Measurements from ENCODE around the gene TBC1D22A.

TBC1D22A gene

GRCh38 chr22:47064016-47064415, 301.6 kb downstream of the TBC1D22A start:
- Histone ChIP-seq H3K27me3 (ENCODE audit: insufficient read depth, low read length) (no peaks in the 10 kb centered on the region), H3F3A (ENCODE audit: insufficient read depth, low read length) (no peaks in the 10 kb centered on the region)

GRCh38 chr22:47064416-47064815, 302.0 kb downstream of the TBC1D22A start:
- no peak for TF ChIP-seq EZH2 (IDR thresholded peaks at IDR 0.05; ENCODE audit: borderline replicate concordance, low read length)
- Histone ChIP-seq H2AFZ (ENCODE audit: low read length) (no peak overlapping the region), H3K79me2 (ENCODE audit: insufficient read depth, low read length) (no peaks in the 10 kb centered on the region), H3K9me2 (ENCODE audit: low read depth, low read length) (no peaks in the 10 kb centered on the region), H3K36me3 (ENCODE audit: insufficient read depth, low read length) (peaks cover 4% of the 10 kb centered on the region; the same call in 1 of the 2 replicates), H3F3A (ENCODE audit: insufficient read depth, low read length) (no peaks in the 10 kb centered on the region), H3K4me3 (ENCODE audit: low read depth, low read length, poor library complexity, severe bottlenecking) (no peak overlapping the region), H3K27ac (ENCODE audit: low read depth, low read length, poor library complexity, severe bottlenecking) (no peak overlapping the region), H3K9me3 (ENCODE audit: low read length) (no peaks in the 10 kb centered on the region), H4K20me1 (ENCODE audit: insufficient read depth, low read length) (no peaks in the 10 kb centered on the region), H3K4me2 (ENCODE audit: low read length) (no peak overlapping the region), H3K4me1 (ENCODE audit: insufficient read depth, low read length, severe bottlenecking) (peaks cover 20% of the 10 kb centered on the region), H3K27me3 (ENCODE audit: insufficient read depth, low read length) (no peaks in the 10 kb centered on the region), H3K9ac (ENCODE audit: low read length) (no peak overlapping the region)

More at GRCh38 chr22:47064016-47064415, 301.6 kb downstream of the TBC1D22A start:
- Histone ChIP-seq H3K36me3 (ENCODE audit: insufficient read depth, low read length) (peaks cover 4% of the 10 kb centered on the region; the same call in 1 of the 2 replicates), H3K9me3 (ENCODE audit: low read length) (no peaks in the 10 kb centered on the region), H3K27ac (ENCODE audit: low read depth, low read length, poor library complexity, severe bottlenecking) (no peak overlapping the region), H3K79me2 (ENCODE audit: insufficient read depth, low read length) (no peaks in the 10 kb centered on the region), H3K4me1 (ENCODE audit: insufficient read depth, low read length, severe bottlenecking) (peaks cover 24% of the 10 kb centered on the region), H2AFZ (ENCODE audit: low read length) (no peak overlapping the region), H3K9me2 (ENCODE audit: low read depth, low read length) (no peaks in the 10 kb centered on the region), H3K4me3 (ENCODE audit: low read depth, low read length, poor library complexity, severe bottlenecking) (no peak overlapping the region), H4K20me1 (ENCODE audit: insufficient read depth, low read length) (no peaks in the 10 kb centered on the region), H3K9ac (ENCODE audit: low read length) (no peak overlapping the region), H3K4me2 (ENCODE audit: low read length) (no peak overlapping the region)
- no peak for TF ChIP-seq CTCF (IDR thresholded peaks at IDR 0.05; ENCODE audit: low read length)
- TF ChIP-seq EZH2 (IDR thresholded peaks at IDR 0.05; ENCODE audit: borderline replicate concordance, low read length), result no peak

GRCh38 chr22:47065756-47066615, 303.5 kb downstream of the TBC1D22A start:
- Histone ChIP-seq H3K36me3 (ENCODE audit: insufficient read depth, low read length) (0 out of 2 replicates have a peak, but pooled peaks cover 4% of the 10 kb centered on the region), H3K79me2 (ENCODE audit: insufficient read depth, low read length) (no peaks in the 10 kb centered on the region), H2AFZ (ENCODE audit: low read length) (no peak overlapping the region), H3K9me2 (ENCODE audit: low read depth, low read length) (no peaks in the 10 kb centered on the region), H3K9me3 (ENCODE audit: low read length) (no peaks in the 10 kb centered on the region), H3K27me3 (ENCODE audit: insufficient read depth, low read length) (no peaks in the 10 kb centered on the region), H3K4me3 (ENCODE audit: low read depth, low read length, poor library complexity, severe bottlenecking) (no peak overlapping the region), H4K20me1 (ENCODE audit: insufficient read depth, low read length) (no peaks in the 10 kb centered on the region), H3F3A (ENCODE audit: insufficient read depth, low read length) (no peaks in the 10 kb centered on the region), H3K4me2 (ENCODE audit: low read length) (no peak overlapping the region), H3K4me1 (ENCODE audit: insufficient read depth, low read length, severe bottlenecking) (peaks cover 14% of the 10 kb centered on the region), H3K9ac (ENCODE audit: low read length) (no peak overlapping the region), H3K27ac (ENCODE audit: low read depth, low read length, poor library complexity, severe bottlenecking) (no peak overlapping the region)
- TF ChIP-seq CTCF (IDR thresholded peaks at IDR 0.05; ENCODE audit: low read length), result no peak
- TF ChIP-seq EZH2 (IDR thresholded peaks at IDR 0.05; ENCODE audit: borderline replicate concordance, low read length), result no peak
